ENCODE results near the gene NCAM2. TPM values are rescaled to one million over a fixed set of nuclear protein-coding genes. Genes with fewer than 3 reads are reported as not detected.

The NCAM2 gene
- total and polyA plus RNA-seq, 11 donors: 0.19 to 4.3 (median 2.9) TPM

- Histone ChIP-seq H3K27ac (no peak overlapping the region), H3K9me3 (no peaks in the 10 kb centered on the region), H3K36me3 (no peaks in the 10 kb centered on the region), H3K27me3 (no peaks in the 10 kb centered on the region), H3K4me1 (no peaks in the 10 kb centered on the region), H3K4me3 (no peak overlapping the region)
- TF ChIP-seq CTCF (IDR thresholded peaks at IDR 0.05): no peak
- TF ChIP-seq POLR2A (IDR thresholded peaks at IDR 0.05): no peak
- ATAC-seq (no peak), DNase-seq (no peak)
- WGBS, 4 donors: 72 to 81% (median 78%) methylated on average over 8 of the region's 8 CpGs
- intact Hi-C loops (cut with DNase I): no loop called here
Measured at GRCh38 chr21:21057349-21058062, 59.3 kb downstream of the NCAM2 start.

- TF ChIP-seq CTCF (IDR thresholded peaks at IDR 0.05) (no peak), POLR2A (IDR thresholded peaks at IDR 0.05) (no peak)
- Histone ChIP-seq H3K36me3 (no peaks in the 10 kb centered on the region), H3K9me3 (no peaks in the 10 kb centered on the region), H3K4me1 (no peaks in the 10 kb centered on the region), H3K27ac (no peak overlapping the region), H3K27me3 (no peaks in the 10 kb centered on the region), H3K4me3 (no peak overlapping the region)
- intact Hi-C loops (cut with DNase I): no loop called here
- no peak for DNase-seq
- ATAC-seq: no peak
- WGBS, 4 donors: 32 to 87% (median 63%) methylated on average over 1 of the region's 1 CpG
Measured at GRCh38 chr21:21063828-21064227, 65.6 kb downstream of the NCAM2 start.

- ATAC-seq: no peak
- intact Hi-C loops (cut with DNase I): no loop called here
- Histone ChIP-seq H3K36me3 (no peaks in the 10 kb centered on the region), H3K27ac (no peak overlapping the region), H3K4me1 (no peaks in the 10 kb centered on the region), H3K4me3 (no peak overlapping the region), H3K27me3 (no peaks in the 10 kb centered on the region), H3K9me3 (no peaks in the 10 kb centered on the region)
- 70 to 83% (median 71%) methylated on average over 1 of the region's 1 CpG for WGBS, 4 donors
- TF ChIP-seq CTCF (IDR thresholded peaks at IDR 0.05): no peak
- TF ChIP-seq POLR2A (IDR thresholded peaks at IDR 0.05): no peak
- no peak for DNase-seq
Measured at GRCh38 chr21:21064353-21064752, 66.1 kb downstream of the NCAM2 start.

GRCh38 chr21:21067375-21067774, 69.2 kb downstream of the NCAM2 start:
- H3K27me3 ChIP-seq: no peaks in the 10 kb centered on the region
- no peaks in the 10 kb centered on the region for H3K36me3 ChIP-seq
- no peak overlapping the region for H3K4me3 ChIP-seq
- no peaks in the 10 kb centered on the region for H3K9me3 ChIP-seq
- DNase-seq: no peak
- ATAC-seq: no peak
- H3K27ac ChIP-seq: no peak overlapping the region
- TF ChIP-seq POLR2A (IDR thresholded peaks at IDR 0.05) (no peak), CTCF (IDR thresholded peaks at IDR 0.05) (no peak)
- intact Hi-C loops (cut with DNase I): no loop called here
- no peaks in the 10 kb centered on the region for H3K4me1 ChIP-seq

Data from heart left ventricle (tissue), 16 donors.